HG03064 (cell line): ENCODE measurements around the gene FANCF.
"Not testable (repeated sequence)": the region's sequence is repeated elsewhere in the genome, so short reads cannot be mapped to it uniquely, and the experiment has no call there.

ENCODE experiments used
- ATAC-seq: cut with Tn5 transposase; IDR thresholded peaks from one replicate; pipeline ENCODE4 v1.9.1; 2021; ENCODE audit warnings: low read depth; ENCODE audit not compliant: unreplicated experiment

The FANCF gene

GRCh38 chr11:22625448-22626287, at the start of gene FANCF:
Gene FANCF (minus strand): TSS chr11:22625823. CDS start chr11:22625810, 13 bp downstream.
- peak; percentile 97 for ATAC-seq

- no peak for ATAC-seq
Observed at GRCh38 chr11:22674470-22675439, 49.1 kb upstream of the FANCF start.

GRCh38 chr11:22671751-22672150, 46.1 kb upstream of the FANCF start:
- no peak for ATAC-seq

- no peak for ATAC-seq
Observed at GRCh38 chr11:22670830-22671229, 45.2 kb upstream of the FANCF start.

GRCh38 chr11:22669368-22669767, 43.7 kb upstream of the FANCF start:
- ATAC-seq: no peak

GRCh38 chr11:22668005-22668796, 42.6 kb upstream of the FANCF start:
- no peak for ATAC-seq

- no peak for ATAC-seq
Observed at GRCh38 chr11:22666688-22667439, 41.2 kb upstream of the FANCF start.

- ATAC-seq: no peak
Observed at GRCh38 chr11:22666325-22666687, 40.7 kb upstream of the FANCF start, which contains the start of gene GAS2. Gene GAS2 (plus strand): TSS chr11:22666611. CDS start chr11:22674870, 8,259 bp downstream.

- ATAC-seq: no peak
Observed at GRCh38 chr11:22659783-22660182, 34.2 kb upstream of the FANCF start.

- ATAC-seq: peak; percentile 92
Observed at GRCh38 chr11:22657101-22657694, 31.6 kb upstream of the FANCF start.

- ATAC-seq: no peak
Observed at GRCh38 chr11:22656130-22656529, 30.5 kb upstream of the FANCF start.

GRCh38 chr11:22652346-22652745, 26.7 kb upstream of the FANCF start:
- not testable (repeated sequence) for ATAC-seq

GRCh38 chr11:22641559-22641958, 15.9 kb upstream of the FANCF start:
- no peak for ATAC-seq

GRCh38 chr11:22640862-22641261, 15.2 kb upstream of the FANCF start:
- no peak for ATAC-seq

- ATAC-seq: no peak
Observed at GRCh38 chr11:22635689-22636088, 10.1 kb upstream of the FANCF start.

GRCh38 chr11:22634897-22635629, 9.4 kb upstream of the FANCF start:
- no peak for ATAC-seq

- no peak for ATAC-seq
Observed at GRCh38 chr11:22633354-22633902, 7.8 kb upstream of the FANCF start.

GRCh38 chr11:22627421-22627820, 1.8 kb upstream of the FANCF start:
- ATAC-seq: no peak
